C4-2B (cell line): ENCODE data around the gene GPR183.

ENCODE experiments used
- CTCF ChIP-seq: fragments of 450-650 bp; conservative IDR thresholded peaks from 2 replicates; pipeline ENCODE4 v1.5.1; 2017; ENCODE audit warnings: mild to moderate bottlenecking
- ZFX ChIP-seq: fragments of 450-650 bp; IDR thresholded peaks from 2 replicates; pipeline ENCODE4 v1.6.1; 2017

DNA sequence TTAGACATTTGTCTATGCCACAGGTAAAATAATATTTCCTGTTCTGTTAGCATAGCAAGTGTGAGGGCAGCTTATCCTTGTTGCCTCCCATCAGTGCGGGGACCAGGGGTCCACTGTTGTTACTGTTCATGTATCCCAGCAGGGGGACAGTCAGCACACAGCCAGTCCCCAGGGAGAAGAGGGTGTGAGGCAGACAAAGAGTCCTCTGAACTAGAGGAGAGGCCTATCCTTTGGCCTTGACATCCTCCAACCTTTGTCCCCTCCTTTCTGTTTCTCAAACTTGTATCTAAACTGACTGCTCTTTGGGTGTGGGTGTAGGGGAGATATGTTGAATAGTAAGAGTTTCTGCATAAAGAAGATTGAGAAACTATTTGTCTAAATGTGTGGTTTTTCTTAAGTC is 46.1 kb downstream of the GPR183 start:
- TF ChIP-seq CTCF (no peak), ZFX (no peak)
